SH-SY5Y (cell line): ENCODE results near the gene PCSK5.

Experiments
- GATA2 ChIP-seq: IDR thresholded peaks from 2 replicates; pipeline ENCODE4 v1.6.1; 2011; ENCODE audit warnings: mild to moderate bottlenecking, low read depth, low read length
- GATA3 ChIP-seq: IDR thresholded peaks from 2 replicates; pipeline ENCODE4 v1.6.1; 2011; ENCODE audit warnings: low read depth, mild to moderate bottlenecking, low read length, moderate library complexity

PCSK5 gene

GRCh38 chr9:75873712-75874111, 16.8 kb upstream of the PCSK5 start:
- no peak for TF ChIP-seq GATA3
- TF ChIP-seq GATA2, result no peak

- no peak for TF ChIP-seq GATA3
- TF ChIP-seq GATA2, result no peak
Observed at GRCh38 chr9:75876999-75877640, 13.4 kb upstream of the PCSK5 start.

GRCh38 chr9:75878488-75878860, 12.0 kb upstream of the PCSK5 start:
- TF ChIP-seq GATA2, result no peak

GRCh38 chr9:75880618-75881017, 9.9 kb upstream of the PCSK5 start:
- TF ChIP-seq GATA2 (no peak), GATA3 (no peak)

- TF ChIP-seq GATA3 (no peak), GATA2 (no peak)
Observed at GRCh38 chr9:75881761-75882160, 8.7 kb upstream of the PCSK5 start.

- TF ChIP-seq GATA2 (no peak), GATA3 (no peak)
Observed at GRCh38 chr9:75885652-75886051, 4.8 kb upstream of the PCSK5 start.

- TF ChIP-seq GATA3 (no peak), GATA2 (no peak)
Observed at GRCh38 chr9:75889577-75889976, 896 bp upstream of the PCSK5 start.

GRCh38 chr9:75889977-75890471, 449 bp upstream of the PCSK5 start:
- TF ChIP-seq GATA3 (no peak), GATA2 (no peak)

GRCh38 chr9:75891277-75891741, 836 bp downstream of the PCSK5 start:
- TF ChIP-seq GATA2 (no peak), GATA3 (no peak)

- TF ChIP-seq GATA2, result no peak
- no peak for TF ChIP-seq GATA3
Observed at GRCh38 chr9:75891771-75892215, 1.3 kb downstream of the PCSK5 start.

- TF ChIP-seq GATA3 (no peak), GATA2 (no peak)
Observed at GRCh38 chr9:75892216-75892911, 1.9 kb downstream of the PCSK5 start.

- no peak for TF ChIP-seq GATA2
- no peak for TF ChIP-seq GATA3
Observed at GRCh38 chr9:75893106-75893505, 2.6 kb downstream of the PCSK5 start.

GRCh38 chr9:75894566-75894965, 4.1 kb downstream of the PCSK5 start:
- TF ChIP-seq GATA3 (no peak), GATA2 (no peak)

GRCh38 chr9:75895112-75895511, 4.6 kb downstream of the PCSK5 start:
- TF ChIP-seq GATA2 (no peak), GATA3 (no peak)

- TF ChIP-seq GATA3 (no peak), GATA2 (no peak)
Observed at GRCh38 chr9:75896193-75896592, 5.7 kb downstream of the PCSK5 start.

GRCh38 chr9:75903785-75904360, 13.4 kb downstream of the PCSK5 start:
- TF ChIP-seq GATA3 (no peak), GATA2 (no peak)

- TF ChIP-seq GATA2 (no peak), GATA3 (no peak)
Observed at GRCh38 chr9:75904364-75904763, 13.9 kb downstream of the PCSK5 start.
